GM21529 (cell line): Measurements from ENCODE around the gene ACSL1.

Experiments
- ATAC-seq: cut with Tn5 transposase; IDR thresholded peaks from one replicate; pipeline ENCODE4 v1.9.1; 2021; ENCODE audit not compliant: unreplicated experiment

ACSL1 gene

GRCh38 chr4:184825896-184826690 lies at the start of gene ACSL1:
Gene ACSL1 (minus strand): TSS chr4:184825968. CDS start chr4:184803514, 22,454 bp downstream.
- peak; percentile 67 for ATAC-seq

GRCh38 chr4:184873054-184873453 lies 47.3 kb upstream of the ACSL1 start:
- no peak for ATAC-seq

GRCh38 chr4:184870718-184871117 lies 45.0 kb upstream of the ACSL1 start:
- no peak for ATAC-seq

- ATAC-seq: no peak
Observed at GRCh38 chr4:184868623-184869022, 42.9 kb upstream of the ACSL1 start.

GRCh38 chr4:184863916-184864315 lies 38.1 kb upstream of the ACSL1 start:
- ATAC-seq: no peak

- ATAC-seq: no peak
Observed at GRCh38 chr4:184861047-184861446, 35.3 kb upstream of the ACSL1 start.

- peak; percentile 75 for ATAC-seq
Observed at GRCh38 chr4:184860018-184860779, 34.4 kb upstream of the ACSL1 start.

- ATAC-seq: no peak
Observed at GRCh38 chr4:184857441-184858121, 31.8 kb upstream of the ACSL1 start.

GRCh38 chr4:184856277-184856609 lies 30.5 kb upstream of the ACSL1 start:
- ATAC-seq: no peak

GRCh38 chr4:184854673-184855072 lies 28.9 kb upstream of the ACSL1 start:
- ATAC-seq: peak; percentile 40

- ATAC-seq: no peak
Observed at GRCh38 chr4:184853436-184853835, 27.7 kb upstream of the ACSL1 start.

GRCh38 chr4:184851886-184852285 lies 26.1 kb upstream of the ACSL1 start:
- no peak for ATAC-seq

GRCh38 chr4:184851200-184851541 lies 25.4 kb upstream of the ACSL1 start:
- ATAC-seq: peak; percentile 74

GRCh38 chr4:184850431-184851199 lies 24.8 kb upstream of the ACSL1 start:
- ATAC-seq: peak; percentile 40

- no peak for ATAC-seq
Observed at GRCh38 chr4:184850018-184850417, 24.2 kb upstream of the ACSL1 start.

- ATAC-seq: peak; percentile 30
Observed at GRCh38 chr4:184849185-184849584, 23.4 kb upstream of the ACSL1 start.

- peak; percentile 23 for ATAC-seq
Observed at GRCh38 chr4:184848510-184848909, 22.7 kb upstream of the ACSL1 start.

GRCh38 chr4:184846531-184846930 lies 20.8 kb upstream of the ACSL1 start:
- no peak for ATAC-seq

- ATAC-seq: no peak
Observed at GRCh38 chr4:184845367-184846021, 19.7 kb upstream of the ACSL1 start.

GRCh38 chr4:184844742-184845141 lies 19.0 kb upstream of the ACSL1 start:
- no peak for ATAC-seq
